Fibroblast of pulmonary artery (primary cell): ENCODE data around the gene SORCS2.

ENCODE experiments used
- DNase-seq: peaks from one replicate; pipeline ENCODE4 v3.0.0-alpha.2; 2010; ENCODE audit warnings: low read depth
- H3K4me3 ChIP-seq: replicated peaks from 2 replicates; pipeline ENCODE4 v1.5.1; 2011; ENCODE audit warnings: low read depth, mild to moderate bottlenecking, control low read depth, low read length, moderate library complexity
- CTCF ChIP-seq: IDR thresholded peaks from 2 replicates; pipeline ENCODE4 v1.5.1; 2011; ENCODE audit warnings: mild to moderate bottlenecking, control low read depth, low read length, inconsistent platforms; ENCODE audit errors: missing control alignments

SORCS2 gene

DNA sequence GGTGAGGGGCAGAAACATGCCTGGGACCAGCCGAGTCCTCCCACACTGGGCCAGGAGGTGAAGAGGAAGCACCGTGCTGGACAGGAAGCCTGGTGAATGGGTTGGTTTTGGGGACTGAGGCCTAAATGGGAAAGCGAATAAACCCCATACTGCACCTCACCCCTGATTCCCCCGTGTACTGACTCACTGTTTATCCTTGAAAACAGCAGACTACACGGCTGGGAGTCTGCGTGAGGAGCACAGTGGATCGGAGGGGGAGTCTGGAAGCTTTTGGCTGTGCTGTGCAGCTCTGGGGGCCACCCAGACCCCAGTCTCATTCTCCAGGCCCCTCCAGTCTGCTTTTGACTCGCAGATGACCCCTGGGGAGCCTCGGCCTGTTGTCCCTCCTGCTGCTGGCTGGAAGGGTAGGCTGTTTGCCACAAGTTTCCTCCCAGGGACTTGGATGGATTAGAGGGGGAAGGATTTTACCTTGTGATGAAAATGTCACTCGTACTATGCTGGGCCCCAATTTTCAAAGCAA lies 152.4 kb downstream of the SORCS2 start:
- H3K4me3 ChIP-seq = no peak overlapping the region
- no peak for DNase-seq
- no peak for TF ChIP-seq CTCF

DNA sequence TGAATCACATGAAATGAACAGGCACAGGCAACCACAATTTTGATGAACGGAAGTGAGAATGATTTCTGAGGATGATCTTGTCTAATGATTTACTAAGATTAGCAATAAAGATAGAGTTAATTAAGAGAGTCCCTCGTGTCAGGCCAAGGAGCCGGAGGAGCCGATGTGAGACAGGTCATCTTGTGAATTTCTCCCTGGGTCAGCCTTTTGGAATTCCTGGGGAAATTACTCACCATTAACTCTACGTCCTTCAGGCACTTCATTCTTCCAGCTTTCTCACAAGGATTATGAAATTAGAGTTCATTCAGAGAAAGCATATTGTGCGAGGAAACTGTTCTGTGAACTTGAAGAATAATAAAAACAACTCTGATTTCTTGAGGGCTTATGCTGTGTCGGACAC lies 155.6 kb downstream of the SORCS2 start:
- no peak for DNase-seq
- no peak for TF ChIP-seq CTCF
- H3K4me3 ChIP-seq = no peak overlapping the region

DNA sequence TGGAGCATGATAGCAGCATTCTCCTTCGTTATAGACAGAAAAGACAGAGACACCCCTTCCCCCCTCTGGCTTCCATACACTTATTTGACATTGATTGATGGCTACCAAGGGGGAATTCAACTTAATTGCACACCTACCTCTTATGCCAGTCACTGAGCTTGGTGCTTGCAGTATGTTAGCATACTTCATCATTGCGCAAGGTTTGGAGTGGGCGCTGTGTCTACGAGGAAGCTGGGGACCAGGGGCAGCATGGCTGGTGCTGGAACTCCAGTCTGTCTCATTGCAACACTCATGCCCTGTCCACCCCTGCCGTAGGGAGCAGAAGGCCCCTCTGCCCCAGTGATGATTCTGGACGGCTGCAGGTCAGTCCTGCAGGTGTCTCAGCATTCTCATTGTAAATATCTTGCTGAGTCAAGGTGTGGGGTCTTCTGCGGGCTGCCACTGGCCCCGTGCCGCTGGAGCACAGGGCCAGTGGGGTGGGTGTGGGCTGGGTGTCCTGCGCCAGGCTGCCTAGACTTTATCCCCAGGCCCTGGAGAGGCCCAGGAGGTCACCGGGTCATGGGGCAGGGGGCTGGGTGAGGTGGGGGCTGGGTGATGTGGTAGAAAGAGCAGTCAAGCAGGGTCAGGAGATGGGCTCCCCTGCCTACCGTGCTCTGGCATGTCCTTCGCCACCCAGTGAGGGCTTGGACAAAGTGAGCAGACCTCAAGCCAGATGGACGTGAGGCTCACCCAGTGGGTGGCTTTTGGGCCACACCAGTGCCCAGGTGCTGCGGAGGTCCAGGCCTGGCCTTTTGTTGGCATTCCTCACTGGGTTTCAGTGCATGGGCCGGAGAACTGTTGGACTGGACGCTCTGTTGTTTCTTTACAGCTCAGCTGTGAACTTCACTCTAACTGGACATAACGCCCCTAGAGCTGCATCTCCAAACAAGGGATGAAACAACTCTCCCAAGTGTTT lies 156.9 kb downstream of the SORCS2 start:
- DNase-seq = no peak
- no peak for TF ChIP-seq CTCF
- no peak overlapping the region for H3K4me3 ChIP-seq

DNA sequence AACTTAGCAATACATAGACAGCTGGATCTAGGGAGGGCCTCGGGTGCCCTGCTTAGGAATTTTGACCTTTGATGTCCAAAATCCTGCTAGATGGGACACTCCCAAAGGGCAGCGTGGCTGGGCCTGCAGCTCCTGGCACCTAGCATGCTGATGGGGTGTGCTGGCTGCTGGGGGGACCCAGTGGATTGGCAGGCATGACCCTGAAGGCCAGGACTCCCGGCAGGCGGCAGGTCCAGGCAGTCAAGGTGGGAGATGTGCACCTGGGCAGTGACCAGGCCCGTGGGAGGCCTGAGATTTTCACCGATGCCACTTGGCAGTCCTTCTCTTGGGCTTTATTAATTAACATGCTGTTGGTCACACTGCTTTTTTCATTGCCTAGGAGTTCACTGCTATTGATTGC lies 158.1 kb downstream of the SORCS2 start:
- H3K4me3 ChIP-seq = no peak overlapping the region
- DNase-seq = no peak
- no peak for TF ChIP-seq CTCF

DNA sequence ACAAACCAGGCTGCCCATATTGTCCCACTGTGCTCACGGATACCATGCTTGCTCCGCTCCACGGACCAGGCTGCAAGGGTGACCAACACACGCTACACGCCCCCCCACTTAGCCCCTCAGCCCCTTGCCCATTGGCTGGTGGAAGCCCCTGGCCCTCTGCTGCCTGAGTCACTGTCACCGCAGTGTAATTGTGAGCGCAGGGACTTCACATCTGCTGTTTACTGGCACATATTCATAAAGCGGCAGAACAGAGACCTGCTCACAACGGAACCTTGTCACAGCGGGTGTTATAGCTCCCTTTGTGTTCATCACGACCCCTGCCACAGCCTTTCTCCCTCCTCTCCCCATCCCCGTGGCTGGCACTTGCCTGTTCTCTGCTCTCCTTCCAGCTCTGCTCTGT lies 158.7 kb downstream of the SORCS2 start:
- DNase-seq = no peak
- no peak overlapping the region for H3K4me3 ChIP-seq
- TF ChIP-seq CTCF = no peak

- no peak for DNase-seq
- no peak for TF ChIP-seq CTCF
These were observed 160.1 kb downstream of the SORCS2 start for GRCh38 chr4:7352486-7352885.

More at GRCh38 chr4:7352486-7352885, 160.1 kb downstream of the SORCS2 start:
- H3K4me3 ChIP-seq = no peak overlapping the region
